Stomach (tissue), 4 donors: Measurements from ENCODE around the gene CCDC88C.

Source experiments
- EP300 ChIP-seq: sonication (generic); formaldehyde crosslinking; IDR thresholded peaks from one replicate; pipeline ENCODE4 v1.6.1; 2017; ENCODE audit warnings: antibody characterized with exemption
- POLR2AphosphoS5 ChIP-seq, 3 donors: sonication (generic); formaldehyde crosslinking; IDR thresholded peaks; one replicate each; pipeline ENCODE4 v1.6.1; 2016; ENCODE audit warnings: antibody characterized with exemption in 3 of 3

- no peak for TF ChIP-seq POLR2AphosphoS5 (IDR thresholded peaks at IDR 0.05)
- no peak for TF ChIP-seq EP300
Observed at GRCh38 chr14:91378930-91379578, 38.6 kb downstream of the CCDC88C start.
